HG02759 (cell line): ENCODE data around the gene ODF4.

Source experiments
- ATAC-seq: cut with Tn5 transposase; IDR thresholded peaks from one replicate; pipeline ENCODE4 v1.9.1; 2021; ENCODE audit warnings: mild to moderate bottlenecking, moderate library complexity; ENCODE audit not compliant: unreplicated experiment

Gene ODF4, protein sequence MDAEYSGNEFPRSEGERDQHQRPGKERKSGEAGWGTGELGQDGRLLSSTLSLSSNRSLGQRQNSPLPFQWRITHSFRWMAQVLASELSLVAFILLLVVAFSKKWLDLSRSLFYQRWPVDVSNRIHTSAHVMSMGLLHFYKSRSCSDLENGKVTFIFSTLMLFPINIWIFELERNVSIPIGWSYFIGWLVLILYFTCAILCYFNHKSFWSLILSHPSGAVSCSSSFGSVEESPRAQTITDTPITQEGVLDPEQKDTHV

DNA sequence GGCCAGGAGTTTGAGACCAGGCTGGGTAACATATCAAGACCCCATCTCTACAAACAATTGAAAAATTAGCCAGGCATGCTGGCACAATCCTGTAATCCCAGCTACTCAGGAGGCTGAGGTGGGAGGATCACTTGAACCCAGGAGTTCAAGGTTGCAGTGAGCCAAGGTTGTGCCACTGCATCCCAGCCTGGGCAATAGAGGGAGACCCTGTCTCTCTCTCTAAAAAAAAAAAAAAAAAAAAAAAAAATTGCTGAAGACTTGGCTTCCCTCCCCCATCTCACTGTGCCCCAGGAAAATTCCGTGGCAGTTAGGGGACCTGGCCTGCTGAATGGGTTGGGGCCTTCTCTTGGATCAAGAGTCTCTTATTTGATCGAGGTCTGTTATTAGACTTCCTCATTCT is at the start of gene ODF4:
Gene ODF4 (plus strand): TSS at position 301 of the 400 bp plus-strand sequence. CDS start 212 bp downstream, outside the sequence.
- no peak for ATAC-seq

DNA sequence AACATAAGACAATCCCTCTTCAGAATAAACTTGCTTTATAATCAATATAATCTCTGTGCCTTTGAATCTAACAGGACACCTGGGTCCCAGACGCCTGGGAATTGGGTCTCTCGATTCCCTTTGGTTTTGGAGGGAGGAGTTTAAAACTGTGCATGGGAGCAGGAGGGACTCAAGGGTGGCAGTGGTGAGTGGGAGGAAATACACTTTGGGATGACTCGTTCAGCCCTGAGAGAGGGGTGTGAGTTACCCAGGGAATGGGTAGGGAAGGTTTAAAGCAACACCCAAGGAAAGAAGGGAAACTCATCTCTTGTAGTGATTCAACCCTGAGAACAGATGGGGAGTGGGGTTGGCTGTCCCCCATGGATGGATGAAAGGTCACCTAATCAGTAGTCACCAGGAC is 49.6 kb upstream of the ODF4 start:
- no peak for ATAC-seq

DNA sequence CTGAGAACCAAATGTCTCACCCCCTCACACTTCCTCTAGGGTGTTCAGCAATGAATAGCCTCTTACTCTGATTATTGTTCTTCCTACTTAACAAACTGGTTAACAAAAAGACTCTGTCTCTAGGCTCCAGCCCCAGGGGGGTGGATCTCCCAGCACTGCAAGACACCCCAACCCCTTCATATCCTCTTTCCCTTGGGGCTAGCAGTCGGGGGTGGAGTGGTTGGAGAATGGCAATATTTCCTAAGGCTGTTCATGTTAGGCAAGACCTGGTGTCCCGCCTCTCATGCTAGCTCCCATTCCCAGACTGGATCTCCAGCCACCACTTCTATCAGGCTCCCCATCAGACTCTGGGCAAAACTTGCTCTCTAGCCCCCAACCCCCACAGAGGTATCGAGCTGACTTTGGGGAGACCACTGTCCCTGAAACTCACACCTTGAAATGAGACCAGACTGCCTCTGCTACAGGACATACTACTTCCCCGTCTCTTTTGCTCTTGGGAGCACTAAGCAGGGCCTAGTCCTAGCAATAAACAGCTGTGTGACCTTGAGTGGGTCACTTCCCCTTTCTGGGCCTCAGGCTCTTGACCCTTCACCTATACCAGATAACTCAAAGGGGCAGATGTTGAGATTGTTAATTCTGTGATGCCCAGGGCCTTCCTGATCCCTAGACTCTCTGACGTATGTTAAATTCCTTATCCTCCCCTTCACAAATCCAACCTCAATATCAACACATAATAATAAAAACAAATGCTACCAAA is 46.8 kb upstream of the ODF4 start:
- no peak for ATAC-seq

DNA sequence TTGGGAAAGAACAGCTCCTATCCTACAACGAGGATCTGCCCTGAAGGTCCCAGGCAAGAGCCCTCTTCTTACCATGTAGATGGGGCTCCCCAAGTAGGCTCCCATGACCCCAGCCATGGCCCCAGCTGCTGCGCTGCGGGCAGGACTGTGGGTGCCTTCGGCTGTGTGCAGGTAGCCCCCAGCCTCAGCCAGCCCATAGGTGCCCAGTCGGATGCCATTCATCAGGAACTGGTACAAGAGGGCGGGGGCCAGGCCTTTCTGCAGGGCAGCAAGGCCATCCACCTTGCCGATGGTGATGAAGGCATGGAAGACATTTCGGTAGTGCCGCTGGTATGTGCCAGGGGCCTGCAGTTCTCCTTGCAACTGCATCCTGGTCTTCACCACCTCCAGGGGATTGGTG is 45.3 kb upstream of the ODF4 start:
- ATAC-seq: no peak

DNA sequence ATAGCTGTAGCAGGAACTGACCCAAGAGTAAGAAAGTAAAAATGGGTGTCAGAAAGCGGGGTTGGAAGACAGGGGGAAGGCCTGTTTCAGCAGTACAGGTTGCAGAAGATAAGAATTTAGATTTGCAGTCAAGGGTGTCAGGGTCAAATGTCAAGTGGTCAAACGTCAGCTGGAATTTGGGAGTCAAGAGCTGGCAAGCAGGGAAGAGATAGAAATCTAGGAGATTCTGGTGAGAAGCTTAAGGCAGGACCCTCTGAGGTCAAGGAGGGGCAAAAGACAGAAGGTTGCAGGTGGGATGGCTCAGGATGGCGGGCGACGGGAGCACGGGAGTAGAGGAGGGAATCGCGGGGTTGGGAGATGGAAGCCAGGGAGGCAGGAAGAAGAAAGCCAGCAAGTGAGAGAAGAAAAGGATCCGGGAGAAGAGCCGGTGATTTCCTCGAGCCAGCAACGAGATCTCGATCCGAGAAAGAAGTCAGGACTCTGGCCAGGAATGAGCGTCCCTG is 44.8 kb upstream of the ODF4 start:
- ATAC-seq: no peak

DNA sequence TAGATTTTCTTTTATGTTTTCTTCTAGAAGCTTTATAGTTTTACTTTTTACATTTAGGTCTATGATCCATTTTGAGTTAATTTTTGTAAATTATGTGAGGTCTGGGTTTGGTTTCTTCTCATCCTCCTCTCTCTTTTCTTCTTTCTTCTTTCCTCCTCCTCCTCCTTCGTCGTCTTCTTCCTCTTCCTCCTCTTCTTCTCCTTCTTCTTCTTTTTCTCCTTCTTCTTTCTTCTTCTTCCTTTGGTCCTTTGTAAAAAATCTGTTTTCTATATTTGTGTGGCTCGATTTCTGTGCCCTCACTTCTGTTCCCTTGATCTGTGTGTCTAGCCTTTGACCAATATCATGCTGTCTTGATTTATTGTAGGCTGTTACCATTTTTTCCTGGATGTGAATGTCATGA is 39.4 kb upstream of the ODF4 start:
- no peak for ATAC-seq

DNA sequence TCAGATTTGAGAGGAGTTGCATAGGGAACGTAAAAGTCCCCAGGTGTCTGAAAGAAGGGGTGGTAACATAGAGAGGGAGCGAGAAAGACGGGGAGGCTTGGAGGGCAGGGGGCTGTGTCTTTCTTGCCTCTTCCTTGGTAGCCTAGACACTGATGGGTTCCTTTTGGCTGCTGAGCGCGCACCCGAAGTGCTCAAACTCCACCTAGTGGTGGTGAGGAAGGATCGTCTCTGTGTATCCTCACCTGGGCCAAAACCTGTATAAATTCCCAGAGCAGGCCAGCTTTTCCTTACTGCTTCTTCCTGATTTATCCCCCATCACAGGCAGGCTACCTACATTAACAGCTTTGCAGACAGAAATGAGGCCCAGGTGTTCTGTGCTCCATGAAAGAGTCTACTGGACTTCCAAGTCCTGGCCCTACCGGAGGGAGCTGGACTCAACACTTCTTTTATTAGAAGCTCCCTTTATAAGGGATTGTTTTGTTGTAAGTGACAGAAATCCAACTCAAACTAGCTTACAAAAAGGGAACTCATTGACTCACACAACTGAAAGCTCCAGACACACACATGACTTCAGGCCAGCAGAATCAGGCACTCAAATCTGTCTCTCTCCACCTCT is 38.9 kb upstream of the ODF4 start:
- ATAC-seq: no peak

DNA sequence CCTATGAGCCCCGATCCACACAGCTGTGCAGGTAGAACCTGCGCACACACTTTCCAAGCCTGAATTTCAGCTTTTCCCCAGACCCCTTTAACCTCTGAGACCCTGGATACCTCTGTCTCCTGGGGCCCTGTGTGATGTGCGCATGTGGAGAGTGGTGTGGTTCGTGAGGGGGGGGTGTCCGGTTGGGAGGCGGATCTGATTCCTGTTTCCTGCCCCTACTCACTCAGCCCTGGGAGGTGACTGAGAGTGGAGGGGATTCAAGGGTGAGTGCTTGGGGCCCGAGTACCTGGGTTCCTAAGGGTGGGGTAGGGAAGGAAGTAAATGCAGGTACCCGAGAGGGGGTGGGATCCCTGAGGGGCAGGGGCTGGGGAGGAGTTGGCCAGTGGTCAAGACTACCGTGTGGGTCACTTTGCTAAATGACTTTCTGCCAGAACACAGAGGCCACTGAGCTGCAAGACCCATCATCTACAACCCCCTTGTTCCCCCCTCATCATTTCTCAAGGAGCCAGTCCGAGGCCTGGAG is 29.0 kb upstream of the ODF4 start:
- no peak for ATAC-seq

DNA sequence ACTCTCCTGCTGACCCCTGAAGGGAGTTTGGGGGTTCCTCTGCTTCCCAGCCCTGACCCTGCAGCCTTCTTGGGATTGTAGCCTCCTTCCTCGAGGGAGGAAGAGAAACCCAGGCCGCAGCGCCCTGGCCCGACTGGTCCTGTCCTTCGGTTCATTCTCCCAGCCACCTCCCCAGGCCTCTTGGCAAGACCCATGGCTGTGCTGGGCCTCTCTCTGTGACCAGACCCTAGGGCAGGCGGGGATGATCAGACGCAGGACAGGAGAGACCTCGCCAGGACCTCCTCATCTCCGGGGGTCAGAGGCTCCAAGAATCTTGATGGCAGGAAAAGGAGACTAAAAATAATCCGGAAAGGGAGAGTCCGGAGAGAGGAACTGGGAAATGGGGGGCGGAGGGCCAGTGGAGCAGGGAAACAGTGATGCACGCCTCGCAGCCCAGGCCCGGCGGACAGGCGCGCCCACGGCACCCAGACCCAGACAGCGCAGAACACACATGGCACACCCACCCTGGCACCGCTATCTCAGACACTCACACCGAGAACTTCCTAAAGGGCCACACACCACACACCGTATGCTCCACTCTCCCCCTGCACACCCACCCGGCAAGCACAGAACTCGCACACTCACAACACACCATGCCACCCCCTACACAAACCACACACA is 28.4 kb upstream of the ODF4 start:
- ATAC-seq: no peak

DNA sequence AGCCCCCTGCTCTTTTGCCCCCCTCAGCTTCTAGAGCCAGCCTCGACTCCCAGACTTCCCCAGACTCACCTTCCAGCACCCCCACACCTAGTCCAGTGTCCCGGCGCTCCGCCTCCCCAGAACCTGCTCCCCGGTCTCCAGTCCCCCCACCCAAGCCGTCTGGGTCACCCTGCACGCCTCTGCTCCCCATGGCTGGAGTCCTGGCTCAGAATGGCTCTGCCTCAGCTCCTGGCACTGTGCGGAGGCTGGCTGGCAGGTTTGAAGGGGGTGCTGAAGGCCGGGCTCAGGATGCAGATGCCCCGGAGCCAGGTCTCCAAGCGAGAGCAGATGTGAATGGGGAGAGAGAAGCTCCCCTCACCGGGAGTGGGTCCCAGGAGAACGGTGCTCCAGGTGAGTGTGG is 27.4 kb upstream of the ODF4 start:
- no peak for ATAC-seq

DNA sequence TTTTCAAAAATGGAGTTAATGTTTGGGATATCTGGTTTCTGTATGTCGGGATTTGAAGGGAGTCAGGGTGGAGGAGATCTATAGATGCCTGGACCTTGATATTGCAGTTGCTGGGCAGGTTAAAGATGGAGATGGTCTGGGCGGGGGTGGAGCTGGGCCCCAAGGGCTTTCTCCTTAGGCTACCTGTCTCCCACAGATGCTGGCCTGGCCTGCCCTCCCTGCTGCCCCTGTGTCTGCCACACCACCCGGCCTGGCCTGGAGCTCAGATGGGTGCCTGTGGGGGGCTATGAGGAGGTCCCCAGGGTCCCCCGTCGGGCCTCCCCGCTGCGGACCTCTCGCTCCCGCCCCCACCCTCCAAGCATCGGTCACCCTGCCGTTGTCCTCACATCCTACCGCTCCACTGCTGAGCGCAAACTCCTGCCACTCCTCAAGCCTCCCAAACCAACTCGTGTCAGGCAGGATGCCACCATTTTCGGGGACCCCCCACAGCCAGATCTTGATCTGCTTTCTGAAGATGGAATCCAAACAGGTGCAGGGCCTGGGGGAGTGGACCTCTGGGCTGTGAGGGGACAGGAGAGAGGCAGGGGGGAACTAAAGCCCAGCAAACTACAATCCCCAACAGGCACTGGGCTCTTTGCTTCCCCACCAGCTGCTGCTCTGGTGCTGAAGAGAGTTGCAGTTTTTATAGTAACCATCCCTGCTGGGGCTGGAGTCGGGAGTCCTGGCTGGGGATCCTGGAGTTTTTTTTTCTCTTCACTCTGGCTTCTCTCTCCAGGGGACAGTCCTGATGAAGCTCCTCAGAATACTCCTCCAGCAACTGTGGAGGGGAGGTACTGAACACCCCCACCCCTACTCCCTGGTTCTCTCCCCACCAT is 26.7 kb upstream of the ODF4 start:
- no peak for ATAC-seq

DNA sequence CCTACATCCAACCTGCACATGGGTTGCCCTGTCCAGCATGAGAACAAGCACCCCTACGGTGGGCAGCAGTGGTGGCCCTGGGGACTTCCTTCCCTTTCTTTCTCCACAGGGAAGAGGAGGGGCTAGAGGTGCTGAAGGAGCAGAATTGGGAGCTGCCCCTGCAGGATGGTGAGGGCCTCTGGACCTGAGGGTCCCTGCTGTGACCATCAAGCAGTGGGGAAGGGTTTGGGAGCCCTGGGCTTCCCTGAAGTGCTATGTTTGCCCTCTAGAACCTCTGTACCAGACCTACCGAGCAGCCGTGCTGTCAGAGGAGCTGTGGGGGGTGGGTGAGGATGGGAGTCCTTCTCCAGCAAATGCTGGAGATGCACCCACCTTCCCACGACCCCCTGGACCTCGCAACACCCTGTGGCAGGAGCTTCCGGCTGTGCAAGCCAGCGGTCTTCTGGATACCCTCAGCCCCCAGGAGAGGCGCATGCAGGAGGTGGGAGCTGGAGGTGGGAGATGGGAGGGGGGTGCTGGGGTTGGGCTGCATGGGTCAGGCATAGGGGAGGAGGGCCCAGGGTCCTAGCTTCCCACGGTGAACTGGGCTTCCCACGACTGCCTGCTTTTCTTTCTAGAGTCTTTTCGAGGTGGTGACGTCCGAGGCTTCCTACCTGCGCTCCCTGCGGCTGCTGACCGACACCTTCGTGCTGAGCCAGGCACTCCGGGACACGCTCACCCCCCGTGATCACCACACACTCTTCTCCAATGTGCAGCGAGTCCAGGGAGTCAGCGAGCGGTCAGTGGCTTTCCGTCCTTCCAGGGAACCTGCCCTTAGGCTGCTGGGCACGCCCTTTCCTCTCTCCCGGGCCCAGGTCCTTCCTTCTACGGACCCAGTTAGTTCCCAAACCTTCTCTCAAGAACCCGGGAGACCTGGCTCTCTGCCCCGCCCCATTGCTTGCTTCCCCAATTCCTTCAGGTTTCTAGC is 24.6 kb upstream of the ODF4 start:
- ATAC-seq: no peak

DNA sequence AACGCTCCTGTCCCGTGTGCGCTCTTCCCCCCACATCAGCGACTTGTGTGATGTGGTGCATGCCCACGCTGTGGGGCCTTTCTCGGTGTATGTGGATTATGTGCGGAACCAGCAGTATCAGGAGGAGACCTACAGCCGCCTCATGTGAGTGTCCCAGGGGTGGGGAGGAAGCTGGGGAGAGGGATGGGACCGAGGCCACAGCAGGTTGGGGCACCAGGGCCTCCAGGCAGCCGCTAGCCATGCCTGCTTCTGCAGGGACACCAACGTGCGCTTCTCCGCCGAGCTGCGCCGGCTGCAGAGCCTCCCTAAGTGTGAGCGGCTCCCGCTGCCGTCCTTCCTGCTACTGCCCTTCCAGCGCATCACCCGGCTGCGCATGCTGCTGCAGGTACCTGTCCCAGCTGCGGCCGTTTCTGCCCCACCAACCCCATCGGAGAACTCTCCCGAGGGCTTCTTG is 23.8 kb upstream of the ODF4 start:
- ATAC-seq: no peak

DNA sequence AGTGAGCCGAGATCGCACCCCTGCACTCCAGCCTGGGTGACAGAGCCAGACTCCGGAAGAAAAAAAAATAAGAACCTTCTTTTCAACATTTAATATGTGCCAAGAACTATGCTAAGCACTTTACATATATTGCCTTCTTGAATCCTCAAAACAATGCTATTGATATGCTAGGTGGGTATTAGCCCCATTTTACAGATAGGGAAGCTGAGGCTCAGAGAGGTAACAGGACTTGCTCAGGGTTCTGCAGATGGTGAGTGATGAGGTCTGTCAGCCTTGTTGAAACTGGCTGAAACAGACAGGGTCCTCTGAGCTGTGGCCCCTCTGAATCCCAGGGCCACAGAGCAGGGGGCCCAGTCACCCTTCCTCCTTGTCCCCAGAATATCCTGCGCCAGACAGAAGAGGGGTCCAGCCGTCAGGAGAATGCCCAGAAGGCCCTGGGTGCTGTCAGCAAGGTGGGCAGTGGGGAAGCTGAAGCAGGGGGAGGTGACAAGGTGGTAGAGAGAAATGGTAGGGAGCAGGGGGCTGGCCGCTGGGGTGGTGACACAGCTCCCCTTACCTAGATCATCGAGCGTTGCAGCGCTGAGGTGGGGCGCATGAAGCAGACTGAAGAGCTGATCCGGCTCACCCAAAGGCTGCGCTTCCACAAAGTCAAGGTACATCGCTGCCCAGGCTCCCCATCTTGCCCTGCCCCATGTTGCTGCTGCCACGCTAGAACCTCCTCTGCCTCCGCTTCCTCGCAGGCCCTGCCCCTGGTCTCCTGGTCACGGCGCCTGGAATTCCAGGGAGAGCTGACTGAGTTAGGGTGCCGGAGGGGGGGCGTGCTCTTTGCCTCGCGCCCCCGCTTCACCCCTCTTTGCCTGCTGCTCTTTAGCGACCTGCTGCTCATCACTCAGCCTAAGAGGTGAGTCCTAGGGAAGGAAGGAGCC is 21.4 kb upstream of the ODF4 start:
- no peak for ATAC-seq

DNA sequence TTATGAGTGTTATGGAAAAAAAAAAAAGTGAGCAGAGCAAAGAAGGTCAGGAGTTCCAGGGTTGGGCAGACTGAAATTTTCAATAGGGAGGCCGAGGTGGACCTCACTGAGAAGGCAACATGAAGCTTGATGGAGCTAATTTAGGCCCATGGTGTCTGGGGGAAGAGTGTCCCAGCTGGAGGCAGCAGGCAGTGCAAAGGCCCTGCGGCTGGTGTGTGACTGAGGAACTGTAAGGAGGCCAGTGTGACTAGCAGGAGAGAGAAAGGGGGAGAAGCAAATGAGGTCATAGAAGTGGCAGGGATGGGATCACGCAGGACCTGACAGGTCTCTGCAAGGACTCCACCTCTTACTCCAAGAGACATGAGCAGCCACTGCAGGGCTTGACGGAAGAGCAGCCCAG is 19.4 kb upstream of the ODF4 start:
- ATAC-seq: no peak

DNA sequence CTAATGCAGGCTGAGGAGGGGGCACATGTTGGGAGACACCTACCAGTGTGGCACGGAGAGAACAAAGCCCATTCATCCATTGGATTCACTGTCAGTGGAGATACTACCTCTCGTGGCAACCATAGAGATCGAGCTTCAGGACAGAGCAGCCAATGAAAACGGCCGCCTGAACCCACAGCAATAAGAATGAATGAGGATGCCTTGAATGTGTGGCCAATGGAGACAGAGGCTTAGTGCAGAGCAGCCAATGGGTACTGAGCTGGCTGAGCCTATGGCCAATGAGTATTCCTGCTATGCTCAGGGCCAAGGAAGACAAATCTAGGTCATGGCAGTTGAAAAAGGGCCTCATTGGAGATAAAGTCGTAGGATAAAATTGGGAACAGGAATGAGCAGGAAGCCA is 18.6 kb upstream of the ODF4 start:
- ATAC-seq: no peak

DNA sequence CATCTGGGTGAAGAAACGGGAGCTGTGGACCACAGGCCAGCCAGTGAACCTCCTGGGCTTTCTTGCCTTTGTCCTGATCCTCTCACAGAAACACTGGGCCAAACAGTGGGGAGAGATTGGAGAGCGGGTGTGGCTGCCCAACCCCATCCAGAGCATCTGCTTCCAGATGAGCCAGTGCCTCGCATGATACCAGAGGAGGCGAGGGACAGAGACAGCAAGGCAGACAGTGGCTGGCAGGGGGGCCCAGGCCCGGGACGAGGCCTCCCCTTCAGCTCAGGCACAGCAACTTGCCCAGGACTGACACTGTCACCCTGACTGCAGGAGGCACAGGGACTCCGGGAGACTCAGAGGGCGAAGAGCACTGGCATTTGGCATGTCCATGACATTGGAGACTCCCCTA is 17.6 kb upstream of the ODF4 start:
- ATAC-seq: no peak

DNA sequence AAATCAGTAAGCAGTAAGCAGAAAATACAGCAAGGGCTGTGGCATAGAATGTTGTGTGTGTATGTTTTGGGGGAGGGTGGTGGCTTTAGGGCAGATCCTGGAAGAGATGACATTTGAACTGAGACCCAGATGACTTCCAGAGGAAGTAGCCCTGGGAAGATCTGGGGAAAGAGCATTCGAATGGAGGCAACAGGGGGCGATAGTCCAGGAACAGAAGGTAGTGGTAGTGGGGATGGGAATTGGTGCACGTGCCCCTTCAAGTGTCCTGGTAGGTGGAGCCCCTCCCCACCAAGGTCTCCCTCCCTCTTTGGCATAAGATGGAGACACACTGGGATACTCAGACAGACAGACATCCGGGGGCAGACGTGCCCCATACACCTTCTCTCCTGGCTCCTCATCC is 15.5 kb upstream of the ODF4 start:
- ATAC-seq: no peak
